ENCODE data around the gene TMA16. TPM values are rescaled to one million over a fixed set of nuclear protein-coding genes. Genes with fewer than 3 reads are reported as not detected.

Gene TMA16
- total and polyA plus RNA-seq, 2 donors (not counting 1 experiment from before 2014, with no cell fraction given): 21.0 to 21.5 TPM

GRCh38 chr4:163474027-163474426, 20.5 kb upstream of the TMA16 start:
- Histone ChIP-seq H3K9me3 (ENCODE audit: control insufficient read depth, insufficient read depth, low read depth, low read length) (no peaks in the 10 kb centered on the region), H3K4me1 (ENCODE audit: control insufficient read depth, extremely low read depth, insufficient read depth, low read length) (no peaks in the 10 kb centered on the region), H3K4me3 (replicated peaks in 1 of 4; ENCODE audit: control extremely low read depth in 1 of 4, insufficient read depth in 1 of 4, low read depth in 3 of 4, low read length in 4 of 4) (no peak overlapping the region), H4K20me1 (ENCODE audit: control insufficient read depth, extremely low read depth, insufficient read depth, low read length) (no peaks in the 10 kb centered on the region), H3K79me2 (ENCODE audit: control insufficient read depth, insufficient read depth, low read length) (no peaks in the 10 kb centered on the region), H3K9ac (ENCODE audit: insufficient read depth, low read length) (no peak overlapping the region), H3K36me3 (ENCODE audit: control insufficient read depth, insufficient read depth, low read length) (no peaks in the 10 kb centered on the region), H3K27ac (ENCODE audit: insufficient read depth, low read length) (no peak overlapping the region), H3K27me3 (ENCODE audit: control insufficient read depth, insufficient read depth, low read length) (no peaks in the 10 kb centered on the region), H2AFZ (ENCODE audit: low read length) (no peak overlapping the region), H3K4me2 (ENCODE audit: extremely low read depth, insufficient read depth, low read length) (no peak overlapping the region)
- TF ChIP-seq CTCF (conservative IDR thresholded peaks at IDR 0.05 in 1 of 2, IDR thresholded peaks at IDR 0.05 in 1 of 2; ENCODE audit: low read depth in 1 of 2, low read length in 2 of 2) (no peak), EZH2 (IDR thresholded peaks at IDR 0.05; ENCODE audit: low read length, missing control alignments) (no peak)
- DNase-seq (ENCODE audit: low read depth in 2 of 2): no peak

- Histone ChIP-seq H3K79me2 (ENCODE audit: control insufficient read depth, insufficient read depth, low read length) (no peaks in the 10 kb centered on the region), H2AFZ (ENCODE audit: low read length) (no peak overlapping the region), H3K9ac (ENCODE audit: insufficient read depth, low read length) (no peak overlapping the region), H3K4me2 (ENCODE audit: extremely low read depth, insufficient read depth, low read length) (no peak overlapping the region), H3K4me3 (replicated peaks in 1 of 4; ENCODE audit: control extremely low read depth in 1 of 4, insufficient read depth in 1 of 4, low read depth in 3 of 4, low read length in 4 of 4) (no peak overlapping the region), H3K4me1 (ENCODE audit: control insufficient read depth, extremely low read depth, insufficient read depth, low read length) (no peaks in the 10 kb centered on the region), H3K27me3 (ENCODE audit: control insufficient read depth, insufficient read depth, low read length) (no peaks in the 10 kb centered on the region), H3K36me3 (ENCODE audit: control insufficient read depth, insufficient read depth, low read length) (no peaks in the 10 kb centered on the region), H3K27ac (ENCODE audit: insufficient read depth, low read length) (no peak overlapping the region), H4K20me1 (ENCODE audit: control insufficient read depth, extremely low read depth, insufficient read depth, low read length) (no peaks in the 10 kb centered on the region), H3K9me3 (ENCODE audit: control insufficient read depth, insufficient read depth, low read depth, low read length) (no peaks in the 10 kb centered on the region)
- DNase-seq (ENCODE audit: low read depth in 2 of 2): no peak
- TF ChIP-seq EZH2 (IDR thresholded peaks at IDR 0.05; ENCODE audit: low read length, missing control alignments) (no peak), CTCF (conservative IDR thresholded peaks at IDR 0.05 in 1 of 2, IDR thresholded peaks at IDR 0.05 in 1 of 2; ENCODE audit: low read depth in 1 of 2, low read length in 2 of 2) (no peak)
These were observed 17.6 kb upstream of the TMA16 start for GRCh38 chr4:163476761-163477438.

- H3K4me1 ChIP-seq (ENCODE audit: control insufficient read depth, extremely low read depth, insufficient read depth, low read length): no peaks in the 10 kb centered on the region
- DNase-seq (ENCODE audit: low read depth in 2 of 2): no peak
- H2AFZ ChIP-seq (ENCODE audit: low read length): no peak overlapping the region
- no peak overlapping the region for H3K4me3 ChIP-seq (replicated peaks in 1 of 4; ENCODE audit: control extremely low read depth in 1 of 4, insufficient read depth in 1 of 4, low read depth in 3 of 4, low read length in 4 of 4)
- no peaks in the 10 kb centered on the region for H4K20me1 ChIP-seq (ENCODE audit: control insufficient read depth, extremely low read depth, insufficient read depth, low read length)
- H3K9ac ChIP-seq (ENCODE audit: insufficient read depth, low read length): no peak overlapping the region
- H3K9me3 ChIP-seq (ENCODE audit: control insufficient read depth, insufficient read depth, low read depth, low read length): no peaks in the 10 kb centered on the region
- H3K36me3 ChIP-seq (ENCODE audit: control insufficient read depth, insufficient read depth, low read length): no peaks in the 10 kb centered on the region
- no peak overlapping the region for H3K27ac ChIP-seq (ENCODE audit: insufficient read depth, low read length)
- H3K27me3 ChIP-seq (ENCODE audit: control insufficient read depth, insufficient read depth, low read length): peaks cover 4% of the 10 kb centered on the region
- TF ChIP-seq CTCF (conservative IDR thresholded peaks at IDR 0.05 in 1 of 2, IDR thresholded peaks at IDR 0.05 in 1 of 2; ENCODE audit: low read depth in 1 of 2, low read length in 2 of 2) (no peak), EZH2 (IDR thresholded peaks at IDR 0.05; ENCODE audit: low read length, missing control alignments) (no peak)
- H3K79me2 ChIP-seq (ENCODE audit: control insufficient read depth, insufficient read depth, low read length): no peaks in the 10 kb centered on the region
- no peak overlapping the region for H3K4me2 ChIP-seq (ENCODE audit: extremely low read depth, insufficient read depth, low read length)
These were observed 12.3 kb upstream of the TMA16 start for GRCh38 chr4:163482190-163482589.
